Astrocyte (in vitro differentiated cells and primary cell): Measurements from ENCODE around the gene SECISBP2. TPM values are rescaled to one million over a fixed set of nuclear protein-coding genes. Genes with fewer than 3 reads are reported as not detected.

Experiments
- DNase-seq: peaks from one replicate; pipeline ENCODE4 v3.0.0-alpha.2; 2010; ENCODE audit warnings: low read depth
- FAIRE-seq: peaks from 2 replicates; lab custom pipeline; 2011; peaks lifted over from hg19 to GRCh38; lab: Jason Lieb, UNC
- H2AFZ ChIP-seq: 2 replicates; pipeline ENCODE4 v1.6.0; 2012; ENCODE audit warnings: low read depth, low read length, inconsistent platforms
- H3K27ac ChIP-seq: 2 replicates; pipeline ENCODE4 v1.5.1; 2011; ENCODE audit warnings: low read depth, low read length, inconsistent platforms
- H3K27me3 ChIP-seq: 2 replicates; pipeline ENCODE4 v1.6.0; 2011; ENCODE audit warnings: low read length, inconsistent platforms; ENCODE audit not compliant: insufficient read depth
- H3K36me3 ChIP-seq: 2 replicates; pipeline ENCODE4 v1.5.1; 2011; ENCODE audit warnings: low read length, inconsistent platforms; ENCODE audit not compliant: insufficient read depth
- H3K4me1 ChIP-seq: 2 replicates; pipeline ENCODE4 v1.5.1; 2011; ENCODE audit warnings: low read length, inconsistent platforms; ENCODE audit not compliant: insufficient read depth
- H3K4me2 ChIP-seq: 2 replicates; pipeline ENCODE4 v1.6.0; 2012; ENCODE audit warnings: low read length, inconsistent platforms
- H3K4me3 ChIP-seq: 2 replicates; pipeline ENCODE4 v1.5.1; 2011; ENCODE audit warnings: low read depth, mild to moderate bottlenecking, low read length, inconsistent platforms; ENCODE audit not compliant: insufficient read depth
- H3K79me2 ChIP-seq: 2 replicates; pipeline ENCODE4 v1.6.0; 2012; ENCODE audit warnings: mild to moderate bottlenecking, low read length, inconsistent platforms; ENCODE audit not compliant: insufficient read depth
- H3K9ac ChIP-seq: 2 replicates; pipeline ENCODE4 v1.6.0; 2012; ENCODE audit warnings: mild to moderate bottlenecking, low read length, inconsistent platforms
- H3K9me3 ChIP-seq: 2 replicates; pipeline ENCODE4 v1.5.1; 2012; ENCODE audit warnings: low read depth, mild to moderate bottlenecking, low read length, inconsistent platforms; ENCODE audit not compliant: insufficient read depth
- H4K20me1 ChIP-seq: 2 replicates; pipeline ENCODE4 v1.6.0; 2012; ENCODE audit warnings: low read length, inconsistent platforms; ENCODE audit not compliant: insufficient read depth
- H3K27ac Mint-ChIP-seq: one replicate; pipeline ENCODE4 v1.8.0; 2021; ENCODE audit warnings: mild to moderate bottlenecking, mixed read lengths; ENCODE audit not compliant: unreplicated experiment
- H3K27me3 Mint-ChIP-seq: one replicate; pipeline ENCODE4 v1.8.0; 2021; ENCODE audit warnings: low read depth, mixed read lengths; ENCODE audit not compliant: unreplicated experiment
- H3K36me3 Mint-ChIP-seq: one replicate; pipeline ENCODE4 v1.8.0; 2021; ENCODE audit warnings: low read depth, mixed read lengths; ENCODE audit not compliant: unreplicated experiment
- H3K4me1 Mint-ChIP-seq: one replicate; pipeline ENCODE4 v1.8.0; 2021; ENCODE audit warnings: low read depth, mixed read lengths; ENCODE audit not compliant: unreplicated experiment
- H3K4me3 Mint-ChIP-seq: one replicate; pipeline ENCODE4 v1.8.0; 2021; ENCODE audit warnings: mild to moderate bottlenecking, moderate library complexity, mixed read lengths; ENCODE audit not compliant: unreplicated experiment
- H3K9me3 Mint-ChIP-seq: one replicate; pipeline ENCODE4 v1.8.0; 2021; ENCODE audit warnings: mild to moderate bottlenecking, mixed read lengths; ENCODE audit not compliant: unreplicated experiment
- EZH2 ChIP-seq: IDR thresholded peaks from 2 replicates; pipeline ENCODE4 v1.6.1; 2012; ENCODE audit warnings: mild to moderate bottlenecking, low read length, inconsistent platforms; ENCODE audit not compliant: insufficient read depth
- total RNA-seq: library from RNA; stranded (reverse); gene quantifications from 2 replicates; pipeline ENCODE4 v1.2.1, GENCODE V29; 2021
- TF ChIP-seq, protein P1 (sequence below): IDR thresholded peaks from 2 replicates; pipeline ENCODE4 v1.5.1; 2011; ENCODE audit warnings: low read depth, mild to moderate bottlenecking, inconsistent platforms, low read length, moderate library complexity; ENCODE audit not compliant: insufficient read depth

SECISBP2 gene
- total RNA-seq, 1 donor from 2014 or later: 19.0 TPM

DNA sequence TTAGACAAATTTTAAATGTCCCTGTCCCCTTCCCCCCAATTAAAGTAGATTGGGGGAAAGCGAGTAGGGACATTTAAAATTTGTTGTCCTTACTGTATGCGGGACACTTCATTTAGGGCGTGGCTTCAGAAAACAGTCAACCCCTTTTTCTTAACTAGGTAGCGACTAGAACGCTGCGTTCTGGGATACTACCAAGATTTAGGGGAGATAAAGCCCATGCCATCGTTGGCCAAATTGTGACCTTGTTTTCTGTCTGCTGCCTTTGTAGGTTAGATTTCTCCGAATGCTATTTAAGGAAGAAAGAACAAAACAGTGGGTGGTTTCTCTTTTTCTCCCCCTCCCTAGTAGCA lies 6.1 kb upstream of the SECISBP2 start:
- H3K79me2 ChIP-seq: peaks cover 69% of the 10 kb centered on the region
- no peak for DNase-seq
- Mint-ChIP-seq H3K4me1 (peaks cover 18% of the 10 kb centered on the region), H3K36me3 (peaks cover 3% of the 10 kb centered on the region), H3K27ac (peak overlapping the region; percentile 55), H3K4me3 (peak overlapping the region; percentile 90), H3K9me3 (no peaks in the 10 kb centered on the region), H3K27me3 (no peaks in the 10 kb centered on the region)
- no peaks in the 10 kb centered on the region for H3K9me3 ChIP-seq
- H3K4me3 ChIP-seq: peak overlapping the region; percentile 99
- FAIRE-seq: no peak
- TF ChIP-seq, protein P1, sequence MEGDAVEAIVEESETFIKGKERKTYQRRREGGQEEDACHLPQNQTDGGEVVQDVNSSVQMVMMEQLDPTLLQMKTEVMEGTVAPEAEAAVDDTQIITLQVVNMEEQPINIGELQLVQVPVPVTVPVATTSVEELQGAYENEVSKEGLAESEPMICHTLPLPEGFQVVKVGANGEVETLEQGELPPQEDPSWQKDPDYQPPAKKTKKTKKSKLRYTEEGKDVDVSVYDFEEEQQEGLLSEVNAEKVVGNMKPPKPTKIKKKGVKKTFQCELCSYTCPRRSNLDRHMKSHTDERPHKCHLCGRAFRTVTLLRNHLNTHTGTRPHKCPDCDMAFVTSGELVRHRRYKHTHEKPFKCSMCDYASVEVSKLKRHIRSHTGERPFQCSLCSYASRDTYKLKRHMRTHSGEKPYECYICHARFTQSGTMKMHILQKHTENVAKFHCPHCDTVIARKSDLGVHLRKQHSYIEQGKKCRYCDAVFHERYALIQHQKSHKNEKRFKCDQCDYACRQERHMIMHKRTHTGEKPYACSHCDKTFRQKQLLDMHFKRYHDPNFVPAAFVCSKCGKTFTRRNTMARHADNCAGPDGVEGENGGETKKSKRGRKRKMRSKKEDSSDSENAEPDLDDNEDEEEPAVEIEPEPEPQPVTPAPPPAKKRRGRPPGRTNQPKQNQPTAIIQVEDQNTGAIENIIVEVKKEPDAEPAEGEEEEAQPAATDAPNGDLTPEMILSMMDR: no peak
- no peak for TF ChIP-seq EZH2
- H3K36me3 ChIP-seq: peaks cover 16% of the 10 kb centered on the region
- H3K9ac ChIP-seq: peak overlapping the region; percentile 97
- H3K27ac ChIP-seq: peak overlapping the region; percentile 87
- H2AFZ ChIP-seq: peak overlapping the region; percentile 62
- peaks cover 25% of the 10 kb centered on the region for H3K4me1 ChIP-seq
- H3K27me3 ChIP-seq: no peaks in the 10 kb centered on the region
- H3K4me2 ChIP-seq: peak overlapping the region; percentile 95
- peaks cover 24% of the 10 kb centered on the region for H4K20me1 ChIP-seq

DNA sequence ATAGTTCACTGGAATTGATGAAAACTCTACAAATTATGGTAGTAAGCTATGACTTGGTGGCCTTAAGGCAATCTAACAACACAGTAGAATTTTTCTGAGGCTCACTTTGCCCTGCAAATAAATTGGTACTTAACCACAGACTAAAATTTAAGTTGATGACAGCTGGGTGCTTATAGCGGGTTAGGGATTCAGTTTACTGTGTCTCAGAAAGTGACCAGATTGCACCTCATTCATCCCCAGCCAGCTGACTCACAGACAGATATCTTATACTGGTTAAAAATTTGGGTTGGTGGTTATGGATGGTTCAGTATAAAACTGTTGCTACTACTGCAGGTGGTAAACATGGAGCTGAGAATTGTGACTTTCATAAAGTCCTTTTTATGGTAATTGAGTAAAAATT lies 4.5 kb upstream of the SECISBP2 start:
- H3K4me2 ChIP-seq: peak overlapping the region; percentile 95
- no peak for FAIRE-seq
- Mint-ChIP-seq H3K27me3 (no peaks in the 10 kb centered on the region), H3K4me3 (peak overlapping the region; percentile 90), H3K4me1 (peaks cover 25% of the 10 kb centered on the region), H3K27ac (no peak overlapping the region), H3K36me3 (peaks cover 4% of the 10 kb centered on the region), H3K9me3 (no peaks in the 10 kb centered on the region)
- peak overlapping the region; percentile 1 for H3K27ac ChIP-seq
- H4K20me1 ChIP-seq: peaks cover 24% of the 10 kb centered on the region
- H3K4me1 ChIP-seq: peaks cover 30% of the 10 kb centered on the region
- H3K36me3 ChIP-seq: peaks cover 23% of the 10 kb centered on the region
- H3K27me3 ChIP-seq: no peaks in the 10 kb centered on the region
- no peaks in the 10 kb centered on the region for H3K9me3 ChIP-seq
- no peak overlapping the region for H2AFZ ChIP-seq
- peak; percentile 29 for DNase-seq
- peak overlapping the region; percentile 99 for H3K4me3 ChIP-seq
- peaks cover 74% of the 10 kb centered on the region for H3K79me2 ChIP-seq
- peak overlapping the region; percentile 97 for H3K9ac ChIP-seq
- TF ChIP-seq, protein P1: no peak
- no peak for TF ChIP-seq EZH2

DNA sequence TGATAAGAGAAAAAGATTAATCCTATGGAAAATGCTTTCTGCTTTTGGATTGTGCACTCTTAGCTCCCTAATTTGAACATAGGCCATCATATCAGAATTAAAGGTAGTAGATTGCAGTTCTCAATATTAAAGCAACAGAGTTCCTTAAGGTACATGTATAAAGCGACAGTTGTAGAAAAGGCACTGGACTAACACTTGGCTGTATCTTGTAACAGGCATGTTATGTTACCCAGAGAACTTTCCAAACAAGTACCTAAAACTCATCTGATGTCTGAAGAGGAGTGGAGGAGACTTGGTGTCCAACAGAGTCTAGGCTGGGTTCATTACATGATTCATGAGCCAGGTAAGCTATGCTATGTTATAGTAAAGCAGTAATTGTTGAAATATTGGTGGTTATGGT lies 3.3 kb upstream of the SECISBP2 start:
- Mint-ChIP-seq H3K9me3 (no peaks in the 10 kb centered on the region), H3K36me3 (peaks cover 4% of the 10 kb centered on the region), H3K4me1 (peaks cover 27% of the 10 kb centered on the region), H3K4me3 (no peak overlapping the region), H3K27me3 (no peaks in the 10 kb centered on the region), H3K27ac (peak overlapping the region; percentile 4)
- FAIRE-seq (no peak), DNase-seq (no peak)
- H3K4me2 ChIP-seq: peak overlapping the region; percentile 95
- peak overlapping the region; percentile 1 for H3K27ac ChIP-seq
- no peaks in the 10 kb centered on the region for H3K27me3 ChIP-seq
- peaks cover 34% of the 10 kb centered on the region for H3K4me1 ChIP-seq
- no peak overlapping the region for H2AFZ ChIP-seq
- H3K36me3 ChIP-seq: peaks cover 23% of the 10 kb centered on the region
- TF ChIP-seq EZH2: no peak
- TF ChIP-seq, protein P1: no peak
- H3K9ac ChIP-seq: peak overlapping the region; percentile 97
- peaks cover 24% of the 10 kb centered on the region for H4K20me1 ChIP-seq
- peak overlapping the region; percentile 99 for H3K4me3 ChIP-seq
- peaks cover 79% of the 10 kb centered on the region for H3K79me2 ChIP-seq
- H3K9me3 ChIP-seq: no peaks in the 10 kb centered on the region
